Fibroblast of lung (primary cell): ENCODE measurements around the gene TUBGCP5.

ENCODE experiments used
- CTCF ChIP-seq, 2 donors: IDR thresholded peaks in 1 of 2; conservative IDR thresholded peaks in 1 of 2; 1 replicate in 1 of 2; 2 replicates in 1 of 2; pipeline ENCODE4 v1.5.1; 2011 to 2012; ENCODE audit warnings: low read length in 2 of 2, control low read depth in 1 of 2, inconsistent platforms in 1 of 2, low read depth in 1 of 2, mild to moderate bottlenecking in 1 of 2
- EZH2 ChIP-seq: IDR thresholded peaks from 2 replicates; pipeline ENCODE4 v1.5.1; 2012; ENCODE audit warnings: low read length, control low read depth, mild to moderate bottlenecking; ENCODE audit errors: missing control alignments

GRCh38 chr15:22951031-22951380 lies 88.4 kb downstream of the TUBGCP5 start:
- TF ChIP-seq CTCF (conservative IDR thresholded peaks at IDR 0.05 in 1 of 2, IDR thresholded peaks at IDR 0.05 in 1 of 2; ENCODE audit: low read depth in 1 of 2, low read length in 2 of 2), result no peak
- TF ChIP-seq EZH2, result no peak
